MV-4-11 (cell line): ENCODE measurements around the gene PINLYP.
"Not testable (repeated sequence)": the region's sequence is repeated elsewhere in the genome, so short reads cannot be mapped to it uniquely, and the experiment has no call there.

Experiments used
- DNase-seq: peaks from one replicate; lab custom pipeline; 2025; lab: John Stamatoyannopoulos, UW

PINLYP gene

GRCh38 chr19:43575156-43575950 is at the start of gene PINLYP, which contains the start of gene XRCC1:
PINLYP (plus strand) TSS chr19:43575801; CDS start chr19:43577192, 1,391 bp downstream.
XRCC1 (minus strand) TSS chr19:43575527; CDS start chr19:43575458, 69 bp downstream.
- DNase-seq, result peak; percentile 100

DNA sequence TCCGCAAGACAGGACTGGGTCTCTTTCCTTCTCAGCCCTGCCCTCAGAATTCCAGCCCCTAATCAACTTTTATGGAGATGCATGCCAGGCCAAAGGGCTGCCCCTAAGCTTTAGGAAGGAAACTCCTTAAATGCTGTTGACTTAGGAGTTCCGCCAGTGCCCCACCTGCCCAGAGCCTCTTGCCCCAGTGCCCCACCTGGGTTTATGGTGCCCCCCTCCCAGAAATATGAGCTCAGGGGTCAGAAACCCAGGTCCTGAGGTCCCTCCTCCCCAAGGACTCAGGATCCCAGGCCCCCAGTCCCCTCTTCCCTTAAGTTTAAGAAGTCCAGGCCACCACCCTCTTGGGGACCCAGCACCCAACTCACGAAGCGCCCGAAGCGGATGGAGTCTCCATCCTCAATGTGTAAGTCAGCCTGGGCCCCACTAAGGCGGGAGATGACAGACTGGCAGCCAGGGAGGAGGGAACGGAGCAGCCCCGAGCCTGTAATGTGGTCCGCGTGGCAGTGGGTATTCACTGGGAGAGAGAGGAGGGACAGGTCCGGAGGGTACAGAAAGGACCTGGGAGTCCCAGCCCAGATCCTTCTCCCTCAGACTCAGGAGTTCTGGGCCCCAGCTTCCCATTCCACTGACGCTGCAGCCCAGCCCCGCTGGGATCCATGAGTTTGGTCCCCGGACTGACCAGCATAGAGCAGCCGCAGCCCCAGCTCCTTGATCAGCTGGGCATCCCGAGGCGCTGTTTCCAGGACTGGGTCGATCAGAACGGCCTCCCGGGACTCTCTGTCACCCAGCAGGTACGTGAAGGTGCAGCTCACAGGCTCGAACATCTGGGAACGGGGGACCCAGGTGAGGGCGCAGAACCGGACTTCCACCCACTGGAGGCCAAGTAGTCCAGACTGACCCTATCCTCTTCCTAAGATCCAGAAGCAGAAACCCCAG is 49.5 kb upstream of the PINLYP start:
- peak; percentile 27 for DNase-seq

- DNase-seq, result peak; percentile 80
Observed at GRCh38 chr19:43526884-43527859, 48.4 kb upstream of the PINLYP start, which contains the start of gene ETHE1. ETHE1 (minus strand) TSS chr19:43527201; CDS start chr19:43527177, 24 bp downstream.

GRCh38 chr19:43527860-43528622 is 47.6 kb upstream of the PINLYP start:
- DNase-seq, result peak; percentile 33

DNA sequence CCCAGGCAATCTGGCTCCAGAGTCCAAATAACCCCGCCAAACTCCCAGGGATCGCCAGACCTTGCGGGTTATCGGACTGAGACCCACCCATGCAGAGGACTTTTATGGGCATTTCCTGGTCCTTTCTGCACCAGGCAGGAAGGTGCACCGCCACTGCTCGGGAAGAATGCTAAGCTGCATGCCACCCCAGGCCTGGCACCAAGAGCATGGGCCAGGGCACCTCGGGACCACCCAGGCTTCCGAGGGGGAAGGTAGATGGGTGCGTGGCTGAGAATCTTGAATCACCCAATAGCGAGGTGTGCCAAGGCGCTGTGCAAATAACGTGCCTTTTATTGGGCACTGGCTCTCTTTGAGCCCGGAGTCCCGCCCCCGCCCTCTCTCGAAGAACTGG is 43.0 kb upstream of the PINLYP start:
- peak; percentile 77 for DNase-seq

DNA sequence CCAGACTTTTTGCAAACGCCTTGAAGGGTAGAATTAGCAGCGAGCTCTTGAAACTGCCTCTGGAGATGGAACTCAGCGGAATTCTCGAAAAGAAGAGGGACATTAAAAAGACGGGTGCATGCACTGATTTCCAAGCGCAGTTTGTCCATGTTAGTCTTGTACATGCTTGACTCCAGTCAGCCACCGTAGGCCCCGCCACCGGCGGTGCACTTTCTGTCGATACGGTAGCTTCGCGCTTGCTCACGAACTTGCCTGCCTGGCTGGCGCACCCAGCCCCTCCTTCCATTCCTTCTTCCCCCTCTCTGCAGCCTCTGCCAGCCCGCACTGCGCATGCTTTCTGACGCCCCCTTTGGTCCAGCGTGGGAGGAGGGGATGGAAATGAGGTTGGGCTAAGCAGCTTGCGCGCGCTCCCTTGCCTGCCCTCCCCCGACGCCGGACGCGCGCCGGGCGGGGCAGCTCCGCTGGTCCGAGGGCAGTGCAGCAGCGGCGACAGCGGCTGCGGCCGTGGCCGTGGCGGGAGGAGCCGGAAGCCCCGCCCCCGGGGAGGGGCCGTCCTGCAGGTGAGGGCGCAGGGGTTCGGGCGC is 42.5 kb upstream of the PINLYP start, which contains the start of gene ZNF575:
TSS of gene ZNF575 (plus strand) at position 227 of the 584 bp plus-strand sequence. CDS start 1,235 bp downstream, outside the sequence.
- DNase-seq, result peak; percentile 91

DNA sequence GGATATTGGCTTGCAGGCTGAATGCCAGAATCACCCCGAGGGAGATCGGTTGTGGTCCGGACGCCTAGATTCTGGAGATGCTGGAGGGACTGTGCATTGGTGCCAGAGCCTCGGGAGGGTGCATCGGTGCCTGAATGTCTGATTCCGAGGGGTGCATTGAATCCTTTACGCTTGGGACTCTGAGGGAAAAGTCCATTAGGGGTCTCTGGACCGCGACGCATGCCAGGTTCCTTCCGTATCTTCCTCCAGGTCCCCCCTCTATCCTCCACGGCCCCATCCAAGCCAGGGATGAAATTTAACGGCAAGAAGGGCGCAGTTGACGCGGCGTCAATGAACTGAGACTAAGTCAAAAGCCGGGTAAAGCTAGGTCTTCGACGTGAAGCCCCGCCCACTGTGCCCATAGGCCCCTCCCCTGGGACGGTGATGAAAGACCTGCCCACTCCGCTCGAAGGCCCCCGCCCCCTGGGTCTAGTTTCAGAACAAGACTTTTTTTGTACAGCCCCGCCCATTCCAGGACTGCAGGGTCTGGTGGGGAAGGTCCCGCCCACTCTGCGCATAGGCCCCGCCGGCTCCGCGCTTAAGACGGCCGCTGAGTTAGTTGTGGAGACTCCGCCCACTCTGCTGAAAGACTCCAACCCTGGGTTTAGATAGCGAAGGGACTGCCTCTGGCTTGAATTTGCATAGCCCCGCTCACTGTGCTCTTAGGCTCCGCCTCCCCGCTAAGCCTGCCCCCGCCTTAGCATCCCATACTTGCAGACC is 41.9 kb upstream of the PINLYP start:
- DNase-seq, result peak; percentile 100

- DNase-seq, result no peak
Observed at GRCh38 chr19:43534305-43534815, 41.2 kb upstream of the PINLYP start.

DNA sequence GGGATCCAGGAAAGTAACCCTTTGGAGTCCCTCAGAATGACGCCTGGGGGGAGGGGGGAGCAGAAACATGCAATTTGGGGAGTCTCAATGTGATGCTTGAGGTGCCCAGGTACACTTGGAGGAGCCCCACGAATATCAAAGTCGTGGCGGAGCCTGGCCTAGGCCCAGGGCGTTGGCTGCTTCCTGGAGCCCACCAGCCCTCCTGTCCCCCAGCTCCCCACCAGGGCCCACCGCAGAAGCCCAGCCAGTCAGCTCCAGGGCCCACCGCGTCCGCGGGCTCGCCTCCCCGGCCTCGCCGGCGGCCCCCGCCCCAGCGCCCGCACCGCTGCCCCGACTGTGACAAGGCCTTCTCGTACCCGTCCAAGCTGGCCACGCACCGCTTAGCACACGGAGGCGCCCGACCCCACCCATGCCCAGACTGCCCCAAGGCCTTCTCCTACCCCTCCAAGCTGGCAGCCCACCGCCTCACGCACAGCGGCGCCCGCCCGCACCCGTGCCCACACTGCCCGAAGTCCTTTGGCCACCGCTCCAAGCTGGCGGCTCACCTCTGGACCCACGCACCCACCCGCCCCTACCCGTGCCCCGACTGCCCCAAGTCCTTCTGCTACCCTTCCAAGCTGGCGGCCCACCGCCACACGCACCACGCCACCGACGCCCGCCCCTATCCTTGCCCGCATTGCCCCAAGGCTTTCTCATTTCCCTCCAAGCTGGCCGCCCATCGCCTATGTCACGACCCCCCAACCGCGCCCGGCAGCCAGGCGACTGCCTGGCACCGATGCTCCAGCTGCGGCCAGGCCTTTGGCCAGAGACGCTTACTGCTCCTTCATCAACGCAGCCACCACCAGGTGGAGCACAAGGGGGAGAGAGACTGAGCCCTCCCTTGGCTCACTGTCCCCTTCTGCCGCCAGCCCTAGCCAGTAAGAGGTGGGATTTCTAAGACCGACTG is 40.5 kb upstream of the PINLYP start:
- no peak for DNase-seq

- no peak for DNase-seq
Observed at GRCh38 chr19:43538922-43539321, 36.7 kb upstream of the PINLYP start.

- DNase-seq, result no peak
Observed at GRCh38 chr19:43540381-43540780, 35.2 kb upstream of the PINLYP start.

DNA sequence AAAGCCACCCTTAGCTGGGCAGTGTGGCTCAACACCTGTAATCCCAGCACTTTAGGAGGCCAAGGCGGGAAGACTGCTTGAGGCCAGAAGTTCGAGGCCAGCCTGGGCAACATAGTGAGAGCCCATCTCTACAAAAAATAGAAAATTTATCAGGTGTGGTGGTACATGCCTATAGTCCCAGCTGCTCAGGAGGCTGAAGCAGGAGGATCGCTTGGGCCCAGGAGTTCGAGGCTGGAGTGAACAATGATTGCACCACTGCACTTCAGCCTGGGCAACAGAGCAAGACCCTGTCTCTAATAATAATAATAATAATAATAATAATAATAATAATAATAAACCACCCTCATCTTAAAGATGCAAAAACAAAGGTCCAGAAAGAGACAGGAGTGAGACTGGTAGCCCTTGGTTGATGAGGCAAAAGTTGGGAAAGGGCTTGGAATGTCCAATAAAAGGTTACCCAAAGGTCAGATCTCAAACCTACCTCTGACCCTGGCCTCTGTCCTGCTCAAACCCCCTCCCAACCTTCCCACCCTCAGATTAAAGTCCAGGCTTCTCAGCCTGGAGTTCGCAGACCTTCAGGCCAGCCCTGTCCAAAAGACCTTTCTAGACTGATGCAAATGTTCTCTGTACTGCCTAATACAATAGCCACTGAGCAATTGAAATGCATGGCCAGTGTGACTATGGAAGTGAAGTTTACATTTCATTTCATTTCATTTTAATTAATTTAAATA is 33.5 kb upstream of the PINLYP start:
- no peak for DNase-seq

DNA sequence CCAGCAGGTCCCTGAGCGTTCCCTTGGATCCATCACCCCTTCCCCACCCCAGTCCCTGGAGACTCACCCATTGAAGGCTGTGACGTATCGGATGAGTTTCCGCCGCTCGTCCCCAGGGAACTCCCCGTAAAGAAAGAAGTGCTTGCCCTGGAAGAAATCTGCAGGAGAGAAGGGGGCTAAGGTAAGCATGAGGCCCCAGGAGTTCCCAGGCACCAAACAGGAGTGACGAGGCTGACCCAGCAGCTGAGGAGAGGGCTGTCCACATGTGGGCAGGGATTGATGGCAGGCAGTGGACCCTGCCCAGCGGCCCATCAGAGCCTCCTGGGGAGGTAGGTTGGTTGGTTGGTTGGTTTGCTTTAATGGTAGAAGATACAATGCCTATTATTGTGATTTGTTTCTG is 31.5 kb upstream of the PINLYP start:
- no peak for DNase-seq

- no peak for DNase-seq
Observed at GRCh38 chr19:43545276-43545675, 30.3 kb upstream of the PINLYP start.

GRCh38 chr19:43545981-43546380 is 29.6 kb upstream of the PINLYP start:
- DNase-seq, result no peak

DNA sequence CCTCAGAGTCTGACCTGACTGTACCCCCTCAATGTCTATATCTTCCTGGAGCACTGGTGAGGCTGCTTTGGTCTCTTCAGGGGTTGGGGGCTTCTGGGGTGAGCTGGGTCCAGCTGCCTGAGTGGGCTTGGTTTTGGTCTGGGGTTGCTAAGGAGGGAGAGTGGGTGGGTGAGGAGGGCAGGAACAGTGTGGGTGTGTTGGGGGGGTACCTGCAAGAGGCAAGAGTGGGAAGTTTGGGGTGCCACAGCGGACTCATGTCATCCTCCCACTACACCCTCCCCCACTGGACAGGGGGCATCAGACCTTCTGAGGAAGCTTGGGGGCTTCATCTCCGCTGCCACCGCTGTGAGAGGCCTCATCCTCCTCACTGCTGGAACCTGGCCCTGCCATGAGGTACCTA is 29.0 kb upstream of the PINLYP start:
- no peak for DNase-seq

- not testable (repeated sequence) for DNase-seq
Observed at GRCh38 chr19:43547926-43548325, 27.7 kb upstream of the PINLYP start.
